ENCODE results near the gene AGAP2.
"Not testable (repeated sequence)": the region's sequence is repeated elsewhere in the genome, so short reads cannot be mapped to it uniquely, and the experiment has no call there.

DNA sequence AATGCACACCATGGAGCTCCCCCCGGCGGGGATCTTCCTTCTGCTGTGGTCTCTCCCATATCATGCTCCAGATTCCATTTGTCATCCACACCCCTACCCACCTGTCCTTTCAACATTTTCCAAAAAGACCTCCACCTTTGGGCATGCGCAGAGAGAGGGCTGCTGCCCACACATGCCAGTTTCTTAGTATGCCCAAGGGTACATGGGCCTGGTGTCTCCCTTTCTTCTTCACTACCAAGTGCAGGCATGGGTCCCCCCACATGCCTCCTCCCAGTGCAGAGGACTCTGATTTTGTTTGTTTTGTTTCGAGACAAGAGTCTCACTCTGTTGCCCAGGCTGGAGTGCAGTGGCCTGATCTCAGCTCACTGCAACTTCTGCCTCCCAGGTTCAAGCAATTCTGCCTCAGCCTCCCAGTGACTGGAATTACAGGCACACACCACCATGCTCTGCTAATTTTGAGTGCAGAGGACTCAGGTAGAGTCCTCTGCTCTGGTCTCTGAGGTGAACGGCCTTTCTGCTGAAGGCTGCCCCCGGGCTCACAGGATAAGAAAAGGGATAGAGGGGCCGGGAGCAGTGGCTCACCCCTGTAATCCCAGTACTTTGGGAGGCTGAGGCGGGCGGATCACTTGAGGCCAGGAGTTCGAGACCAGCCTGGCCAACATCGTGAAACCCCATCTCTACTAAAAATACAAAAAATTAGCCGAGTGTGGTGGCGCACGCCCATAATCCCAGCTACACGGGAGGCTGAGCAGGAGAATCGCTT, 16.5 kb downstream of the AGAP2 start:
- not testable (repeated sequence) for TF ChIP-seq EZH2 (IDR thresholded peaks at IDR 0.05); POLR2AphosphoS5 (IDR thresholded peaks at IDR 0.05; ENCODE audit: borderline replicate concordance, low read depth, low read length); FOXP2 (optimal IDR thresholded peaks at IDR 0.05; ENCODE audit: control extremely low read depth, extremely low read length, insufficient read depth)
